ENCODE data around the gene KIAA2012. TPM values are rescaled to one million over a fixed set of nuclear protein-coding genes. Genes with fewer than 3 reads are reported as not detected.

Gene KIAA2012
- polyA plus RNA-seq, 3 donors: not detected

GRCh38 chr2:202033317-202034248 lies 39.5 kb upstream of the KIAA2012 start, which contains the start of gene FZD7:
TSS of gene FZD7 (plus strand) at chr2:202033855. CDS start at chr2:202034648, 793 bp downstream.
- peaks cover 58 to 76% of the 10 kb centered on the region in 2 donors for H3K27me3 ChIP-seq (ENCODE audit: control insufficient read depth in 2 of 2, insufficient read depth in 2 of 2, low read length in 2 of 2)
- Mint-ChIP-seq H3K4me1 (peaks cover 17% of the 10 kb centered on the region), H3K27ac (peak within 1 kb of the TSS in 3 of 7 donors; percentile 41 to 72 (median 54)), H3K4me3 (peak within 1 kb of the TSS; percentile 90 to 95), H3K27me3 (ENCODE audit: low read depth in 3 of 3) (peaks cover 37 to 52% (median 49%) of the 10 kb centered on the region in 3 donors), H3K36me3 (peaks cover 8 to 11% of the 10 kb centered on the region in 2 donors), H3K9me3 (peaks cover 0 to 12% (median 9%) of the 10 kb centered on the region in 7 donors)
- peak within 1 kb of the TSS; percentile 90 for H3K4me2 ChIP-seq (replicated peaks; ENCODE audit: extremely low read depth, low read length, poor library complexity, severe bottlenecking)
- H3K4me3 ChIP-seq (replicated peaks in 1 of 3; ENCODE audit: low read depth in 2 of 3, low read length in 3 of 3): peak within 1 kb of the TSS; percentile 59 to 89 (median 87)
- H4K20me1 ChIP-seq (ENCODE audit: insufficient read depth, low read length): no peaks in the 10 kb centered on the region
- peak within 1 kb of the TSS; percentile 52 for H3K9ac ChIP-seq (ENCODE audit: insufficient read depth, low read length, poor library complexity, severe bottlenecking)
- no peak within 1 kb of the TSS for H3K27ac ChIP-seq (ENCODE audit: low read depth in 1 of 2, low read length in 2 of 2)
- no peaks in the 10 kb centered on the region for H3K36me3 ChIP-seq (replicated peaks in 1 of 2; ENCODE audit: control insufficient read depth in 1 of 2, insufficient read depth in 2 of 2, low read length in 2 of 2)
- no peaks in the 10 kb centered on the region for H3K79me2 ChIP-seq (ENCODE audit: insufficient read depth, low read length)
- intact Hi-C loops (cut with micrococcal nuclease): no loop called here
- H3K9me3 ChIP-seq (replicated peaks in 1 of 2; ENCODE audit: control insufficient read depth in 1 of 2, insufficient read depth in 1 of 2, low read length in 2 of 2): peaks cover 11 to 27% of the 10 kb centered on the region in 2 donors
- H3K4me1 ChIP-seq (ENCODE audit: control insufficient read depth in 1 of 2, insufficient read depth in 2 of 2, low read length in 2 of 2): peaks cover 23 to 35% of the 10 kb centered on the region in 2 donors
- peak within 1 kb of the TSS; percentile 95 for H2AFZ ChIP-seq (ENCODE audit: insufficient read depth, low read depth, low read length, poor library complexity, severe bottlenecking)
- DNase-seq: peak; percentile 71 to 80 (median 72)
- TF ChIP-seq, protein P1, sequence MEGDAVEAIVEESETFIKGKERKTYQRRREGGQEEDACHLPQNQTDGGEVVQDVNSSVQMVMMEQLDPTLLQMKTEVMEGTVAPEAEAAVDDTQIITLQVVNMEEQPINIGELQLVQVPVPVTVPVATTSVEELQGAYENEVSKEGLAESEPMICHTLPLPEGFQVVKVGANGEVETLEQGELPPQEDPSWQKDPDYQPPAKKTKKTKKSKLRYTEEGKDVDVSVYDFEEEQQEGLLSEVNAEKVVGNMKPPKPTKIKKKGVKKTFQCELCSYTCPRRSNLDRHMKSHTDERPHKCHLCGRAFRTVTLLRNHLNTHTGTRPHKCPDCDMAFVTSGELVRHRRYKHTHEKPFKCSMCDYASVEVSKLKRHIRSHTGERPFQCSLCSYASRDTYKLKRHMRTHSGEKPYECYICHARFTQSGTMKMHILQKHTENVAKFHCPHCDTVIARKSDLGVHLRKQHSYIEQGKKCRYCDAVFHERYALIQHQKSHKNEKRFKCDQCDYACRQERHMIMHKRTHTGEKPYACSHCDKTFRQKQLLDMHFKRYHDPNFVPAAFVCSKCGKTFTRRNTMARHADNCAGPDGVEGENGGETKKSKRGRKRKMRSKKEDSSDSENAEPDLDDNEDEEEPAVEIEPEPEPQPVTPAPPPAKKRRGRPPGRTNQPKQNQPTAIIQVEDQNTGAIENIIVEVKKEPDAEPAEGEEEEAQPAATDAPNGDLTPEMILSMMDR (IDR thresholded peaks at IDR 0.05): no peak
- WGBS (ENCODE audit: insufficient coverage): under 1% methylated on average over 88 of the region's 109 CpGs

GRCh38 chr2:202034249-202035088 lies 38.6 kb upstream of the KIAA2012 start:
- Histone ChIP-seq H3K4me1 (ENCODE audit: control insufficient read depth in 1 of 2, insufficient read depth in 2 of 2, low read length in 2 of 2) (peaks cover 23 to 35% of the 10 kb centered on the region in 2 donors), H4K20me1 (ENCODE audit: insufficient read depth, low read length) (no peaks in the 10 kb centered on the region), H3K4me2 (replicated peaks; ENCODE audit: extremely low read depth, low read length, poor library complexity, severe bottlenecking) (peak overlapping the region; percentile 90), H3K27me3 (ENCODE audit: control insufficient read depth in 2 of 2, insufficient read depth in 2 of 2, low read length in 2 of 2) (peaks cover 67 to 85% of the 10 kb centered on the region in 2 donors), H3K27ac (ENCODE audit: low read depth in 1 of 2, low read length in 2 of 2) (no peak overlapping the region), H3K79me2 (ENCODE audit: insufficient read depth, low read length) (no peaks in the 10 kb centered on the region), H2AFZ (ENCODE audit: insufficient read depth, low read depth, low read length, poor library complexity, severe bottlenecking) (peak overlapping the region; percentile 95), H3K9me3 (replicated peaks in 1 of 2; ENCODE audit: control insufficient read depth in 1 of 2, insufficient read depth in 1 of 2, low read length in 2 of 2) (peaks cover 11 to 27% of the 10 kb centered on the region in 2 donors), H3K9ac (ENCODE audit: insufficient read depth, low read length, poor library complexity, severe bottlenecking) (peak overlapping the region; percentile 52), H3K36me3 (replicated peaks in 1 of 2; ENCODE audit: control insufficient read depth in 1 of 2, insufficient read depth in 2 of 2, low read length in 2 of 2) (no peaks in the 10 kb centered on the region), H3K4me3 (replicated peaks in 1 of 3; ENCODE audit: low read depth in 2 of 3, low read length in 3 of 3) (peak overlapping the region; percentile 46 to 87 (median 61))
- H3K4me1 Mint-ChIP-seq: peaks cover 18% of the 10 kb centered on the region
- peaks cover 36 to 54% (median 50%) of the 10 kb centered on the region in 3 donors for H3K27me3 Mint-ChIP-seq (ENCODE audit: low read depth in 3 of 3)
- peak overlapping the region in 3 of 7 donors; percentile 13 to 75 (median 41) for H3K27ac Mint-ChIP-seq
- H3K4me3 Mint-ChIP-seq: peak overlapping the region; percentile 90 to 91
- peak in 2 of 3 donors; percentile 3 to 13 for DNase-seq
- TF ChIP-seq, protein P1 (IDR thresholded peaks at IDR 0.05): no peak
- intact Hi-C loops (cut with micrococcal nuclease): no loop called here
- peaks cover 0 to 12% (median 9%) of the 10 kb centered on the region in 7 donors for H3K9me3 Mint-ChIP-seq
- WGBS (ENCODE audit: insufficient coverage): under 1% methylated on average over 105 of the region's 105 CpGs
- peaks cover 8 to 11% of the 10 kb centered on the region in 2 donors for H3K36me3 Mint-ChIP-seq

Measured in CD14-positive monocyte (primary cell).